Stimulated activated CD8-positive, alpha-beta memory T cell treated with anti-CD3 and anti-CD28 coated beads, Interleukin-15, amount 100 ng/mL, for 1 hour (primary cell): Measurements from ENCODE around the gene TRIM4.

Experiments used
- DNase-seq: peaks from one replicate; pipeline ENCODE4 v3.0.0-alpha.2; 2020; ENCODE audit warnings: low read depth

TRIM4 gene

GRCh38 chr7:99842926-99843325 lies 76.4 kb downstream of the TRIM4 start:
- DNase-seq = no peak
